ENCODE data around the gene IL1R2.

DNA sequence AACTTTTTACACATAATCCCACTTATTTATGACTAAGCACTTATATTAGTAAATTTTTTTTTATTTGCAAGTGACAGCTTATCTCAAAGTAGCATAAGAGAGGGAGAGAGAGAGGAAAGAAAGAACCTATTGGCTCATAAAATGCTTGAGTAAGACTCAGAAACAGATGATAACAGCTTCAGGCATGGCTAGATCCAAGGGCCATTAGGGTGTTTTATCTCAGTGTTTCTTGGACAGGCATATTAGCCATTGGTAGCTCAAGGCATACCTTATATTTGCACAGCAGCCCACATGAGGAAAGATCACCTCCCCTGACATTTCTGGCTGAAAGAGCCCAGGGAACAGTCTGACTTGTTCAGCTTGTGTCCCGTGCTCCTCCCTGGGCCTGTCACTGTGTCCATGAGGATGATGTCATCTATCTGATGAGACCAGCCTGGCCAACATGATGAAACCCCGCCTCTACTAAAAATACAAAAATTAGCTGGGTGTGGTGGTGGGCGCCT, 64.4 kb downstream of the IL1R2 start:
- no peak for TF ChIP-seq NFYB (CRISPR knock-in tag; conservative IDR thresholded peaks at IDR 0.05; ENCODE audit: low read depth)
- no peak for TF ChIP-seq ATF2 (CRISPR knock-in tag; IDR thresholded peaks at IDR 0.05; ENCODE audit: borderline replicate concordance, low read depth)
- no peak for TF ChIP-seq CTCF (IDR thresholded peaks at IDR 0.05)
